Measurements from ENCODE around the gene SCRN1. TPM values are rescaled to one million over a fixed set of nuclear protein-coding genes. Genes with fewer than 3 reads are reported as not detected.

Gene SCRN1
- total and polyA plus RNA-seq, 2 donors from 2014 or later = 22.2 to 85.6 TPM

DNA sequence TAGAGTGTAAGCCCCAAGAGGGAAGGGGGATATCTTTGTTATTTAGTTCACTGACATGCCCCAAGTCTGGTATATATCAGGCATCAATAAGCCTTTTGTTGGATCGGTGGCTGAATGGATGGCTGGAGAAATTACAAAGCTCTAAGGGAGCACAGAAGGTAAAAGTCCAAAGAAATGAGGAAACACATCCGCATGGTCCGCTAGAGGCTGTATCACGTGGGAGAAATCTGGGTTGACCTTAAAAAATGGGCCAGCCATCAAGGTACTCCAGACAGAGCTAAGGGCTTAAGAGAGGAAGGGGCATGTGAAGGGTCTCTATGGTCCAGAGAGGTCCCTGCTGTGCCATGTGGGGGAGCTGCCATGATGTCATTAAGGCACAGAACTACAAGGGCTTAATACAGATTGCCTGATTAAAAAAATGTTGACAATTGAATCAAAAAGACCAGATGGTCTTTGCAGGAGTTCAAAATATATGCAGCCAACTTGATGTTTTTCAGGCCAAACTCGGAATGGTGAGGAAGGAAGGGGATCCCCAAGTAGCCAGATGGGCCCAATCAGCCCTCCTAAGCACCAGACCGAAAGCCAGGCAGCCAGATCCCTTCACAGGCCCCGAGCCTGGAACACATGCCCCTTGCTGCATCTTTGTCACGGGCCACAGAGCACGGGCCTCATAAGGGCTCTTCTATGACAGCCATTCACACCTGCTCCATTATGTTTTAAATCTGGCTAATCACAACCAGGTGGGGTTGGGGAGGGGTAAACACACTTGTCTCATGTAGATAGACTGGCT is 31.9 kb downstream of the SCRN1 start:
- Histone ChIP-seq H3K36me3 (ENCODE audit: control insufficient read depth in 2 of 3, insufficient read depth in 3 of 3, low read length in 3 of 3) (peaks cover 0 to 1% (median 0%) of the 10 kb centered on the region in 3 donors), H3K27ac (ENCODE audit: low read depth in 2 of 2, low read length in 2 of 2) (no peak overlapping the region), H3K9ac (ENCODE audit: low read length in 3 of 3) (no peak overlapping the region), H3K4me1 (ENCODE audit: control insufficient read depth in 2 of 3, insufficient read depth in 2 of 3, low read depth in 1 of 3, low read length in 3 of 3) (no peaks in the 10 kb centered on the region), H3K9me3 (ENCODE audit: control insufficient read depth in 2 of 3, insufficient read depth in 1 of 3, low read length in 3 of 3) (no peaks in the 10 kb centered on the region), H3K4me3 (ENCODE audit: low read length in 3 of 3) (no peak overlapping the region), H3K27me3 (ENCODE audit: control insufficient read depth, insufficient read depth, low read length) (no peaks in the 10 kb centered on the region)
- FAIRE-seq = no peak
- TF ChIP-seq, protein P1, sequence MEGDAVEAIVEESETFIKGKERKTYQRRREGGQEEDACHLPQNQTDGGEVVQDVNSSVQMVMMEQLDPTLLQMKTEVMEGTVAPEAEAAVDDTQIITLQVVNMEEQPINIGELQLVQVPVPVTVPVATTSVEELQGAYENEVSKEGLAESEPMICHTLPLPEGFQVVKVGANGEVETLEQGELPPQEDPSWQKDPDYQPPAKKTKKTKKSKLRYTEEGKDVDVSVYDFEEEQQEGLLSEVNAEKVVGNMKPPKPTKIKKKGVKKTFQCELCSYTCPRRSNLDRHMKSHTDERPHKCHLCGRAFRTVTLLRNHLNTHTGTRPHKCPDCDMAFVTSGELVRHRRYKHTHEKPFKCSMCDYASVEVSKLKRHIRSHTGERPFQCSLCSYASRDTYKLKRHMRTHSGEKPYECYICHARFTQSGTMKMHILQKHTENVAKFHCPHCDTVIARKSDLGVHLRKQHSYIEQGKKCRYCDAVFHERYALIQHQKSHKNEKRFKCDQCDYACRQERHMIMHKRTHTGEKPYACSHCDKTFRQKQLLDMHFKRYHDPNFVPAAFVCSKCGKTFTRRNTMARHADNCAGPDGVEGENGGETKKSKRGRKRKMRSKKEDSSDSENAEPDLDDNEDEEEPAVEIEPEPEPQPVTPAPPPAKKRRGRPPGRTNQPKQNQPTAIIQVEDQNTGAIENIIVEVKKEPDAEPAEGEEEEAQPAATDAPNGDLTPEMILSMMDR (IDR thresholded peaks at IDR 0.05; ENCODE audit: borderline replicate concordance, extremely low read depth, insufficient read depth) = no peak
- intact Hi-C loops (cut with DNase I) = no loop called here
- DNase-seq = peak in 1 of 5 donors; percentile 10

- no peak for DNase-seq
- no peak for FAIRE-seq
- peaks cover 0 to 2% (median 0%) of the 10 kb centered on the region in 3 donors for H3K36me3 ChIP-seq (ENCODE audit: control insufficient read depth in 2 of 3, insufficient read depth in 3 of 3, low read length in 3 of 3)
- H3K27me3 ChIP-seq (ENCODE audit: control insufficient read depth, insufficient read depth, low read length) = no peaks in the 10 kb centered on the region
- no peaks in the 10 kb centered on the region for H3K4me1 ChIP-seq (ENCODE audit: control insufficient read depth in 2 of 3, insufficient read depth in 2 of 3, low read depth in 1 of 3, low read length in 3 of 3)
- no peak overlapping the region for H3K4me3 ChIP-seq (ENCODE audit: low read length in 3 of 3)
- no peak overlapping the region for H3K27ac ChIP-seq (ENCODE audit: low read depth in 2 of 2, low read length in 2 of 2)
- TF ChIP-seq, protein P1 (IDR thresholded peaks at IDR 0.05; ENCODE audit: borderline replicate concordance, extremely low read depth, insufficient read depth) = no peak
- H3K9me3 ChIP-seq (ENCODE audit: control insufficient read depth in 2 of 3, insufficient read depth in 1 of 3, low read length in 3 of 3) = no peaks in the 10 kb centered on the region
- H3K9ac ChIP-seq (ENCODE audit: low read length in 3 of 3) = no peak overlapping the region
- intact Hi-C loops (cut with DNase I) = no loop called here
Measured at GRCh38 chr7:29956487-29956836, 33.1 kb downstream of the SCRN1 start.

DNA sequence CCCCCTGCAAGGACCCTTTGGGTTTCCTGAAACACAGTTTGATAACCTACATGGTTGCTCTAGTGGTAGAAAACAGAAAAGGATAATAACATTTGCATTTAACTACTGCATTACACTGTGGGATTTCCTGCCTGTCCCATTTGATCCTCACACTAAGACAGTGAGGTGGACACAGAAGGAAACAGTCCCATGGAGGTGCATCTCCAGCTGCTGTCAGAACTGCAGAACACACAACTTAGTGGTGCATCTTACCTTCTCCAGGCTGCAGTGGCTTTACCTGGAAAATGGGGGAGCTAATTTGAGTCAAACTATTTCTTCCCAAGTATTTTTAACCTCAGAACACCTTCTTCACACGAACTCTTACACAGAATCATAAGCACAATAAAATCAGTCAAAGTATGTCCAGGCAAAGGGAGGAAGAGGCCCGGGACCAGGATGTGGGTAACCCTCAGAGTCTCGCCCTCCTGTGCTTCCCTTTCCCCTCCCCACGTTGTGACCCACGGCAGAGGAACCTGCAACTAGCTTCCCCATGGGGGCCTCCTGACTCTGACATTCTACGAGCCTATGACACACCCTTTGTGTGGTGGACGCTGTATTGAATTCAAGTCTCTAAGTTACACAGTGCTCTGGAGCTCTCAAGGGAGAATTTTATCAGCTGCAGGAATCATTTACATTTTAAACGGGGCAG is 33.7 kb downstream of the SCRN1 start:
- Histone ChIP-seq H3K9ac (ENCODE audit: low read length in 3 of 3) (no peak overlapping the region), H3K4me3 (ENCODE audit: low read length in 3 of 3) (no peak overlapping the region), H3K4me1 (ENCODE audit: control insufficient read depth in 2 of 3, insufficient read depth in 2 of 3, low read depth in 1 of 3, low read length in 3 of 3) (no peaks in the 10 kb centered on the region), H3K27me3 (ENCODE audit: control insufficient read depth, insufficient read depth, low read length) (no peaks in the 10 kb centered on the region), H3K9me3 (ENCODE audit: control insufficient read depth in 2 of 3, insufficient read depth in 1 of 3, low read length in 3 of 3) (no peaks in the 10 kb centered on the region), H3K27ac (ENCODE audit: low read depth in 2 of 2, low read length in 2 of 2) (no peak overlapping the region), H3K36me3 (ENCODE audit: control insufficient read depth in 2 of 3, insufficient read depth in 3 of 3, low read length in 3 of 3) (peaks cover 0 to 2% (median 0%) of the 10 kb centered on the region in 3 donors)
- FAIRE-seq (no peak), DNase-seq (no peak)
- intact Hi-C loops (cut with DNase I) = no loop called here
- TF ChIP-seq, protein P1 (IDR thresholded peaks at IDR 0.05; ENCODE audit: borderline replicate concordance, extremely low read depth, insufficient read depth) = no peak

Data from kidney (tissue), 14 donors.